Smooth muscle cell of the brain vasculature (primary cell): Measurements from ENCODE around the gene SP6.
A peak's percentile ranks its signal among the peaks of the same experiment; 100 is the strongest.

Source experiments
- DNase-seq: peaks from one replicate; pipeline ENCODE4 v3.0.0-alpha.2; 2012; ENCODE audit warnings: low read depth, low spot score

Gene SP6

GRCh38 chr17:47812146-47812920 is 38.6 kb downstream of the SP6 start:
- DNase-seq, result no peak

DNA sequence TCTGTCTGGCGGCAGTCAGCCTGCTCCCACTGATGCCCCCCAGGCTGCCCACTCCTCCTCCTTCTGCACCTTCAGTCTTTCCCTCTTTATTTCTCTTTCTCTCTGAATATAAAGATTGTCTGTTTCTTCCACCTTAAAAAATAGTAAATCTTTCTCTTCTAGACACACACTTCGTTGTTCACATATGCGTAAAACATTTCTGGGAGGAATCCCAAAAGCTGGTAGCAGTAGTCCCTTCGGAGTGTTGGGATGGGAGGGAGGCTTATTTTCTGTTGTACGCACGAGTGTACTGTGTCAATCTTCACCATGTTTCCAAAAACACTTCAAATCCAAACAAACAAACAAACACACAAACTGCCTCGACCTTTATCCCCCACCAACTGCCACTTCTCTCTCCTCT is 39.3 kb downstream of the SP6 start:
- no peak for DNase-seq

DNA sequence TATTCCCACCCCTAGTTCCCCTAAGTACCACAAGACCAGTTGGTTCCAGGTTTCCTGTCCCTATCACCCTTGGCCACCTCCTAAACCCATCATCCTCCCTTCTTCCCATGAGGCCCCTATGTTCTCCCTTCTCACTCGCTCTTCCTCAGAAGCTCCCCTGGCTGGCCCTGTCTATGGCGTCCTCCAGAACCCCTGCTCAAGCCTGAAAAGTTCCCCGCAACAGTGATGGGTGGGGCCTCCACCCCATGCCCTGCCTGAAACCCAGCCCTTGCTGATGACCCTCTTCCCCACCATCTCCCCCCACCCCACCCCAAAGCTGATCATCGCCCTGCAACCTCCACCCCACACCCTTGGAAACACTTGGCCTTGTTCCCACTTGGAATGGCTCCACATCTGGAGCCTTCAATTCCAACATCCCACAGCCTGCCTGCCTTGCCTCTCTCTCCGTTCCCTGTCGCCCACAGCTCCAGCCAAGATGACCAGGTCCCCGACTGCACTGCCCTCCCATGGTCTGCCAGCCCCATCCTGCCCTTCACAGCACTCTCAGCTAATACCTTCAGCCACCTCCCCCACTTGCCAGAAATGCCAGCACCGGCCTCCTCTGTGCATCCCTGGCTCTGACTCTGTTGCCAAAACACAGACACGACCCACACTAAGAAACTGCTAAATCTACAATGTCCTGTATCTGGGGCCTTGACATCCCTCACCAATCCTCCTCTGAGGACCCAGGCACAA is 39.9 kb downstream of the SP6 start:
- DNase-seq, result no peak

- peak; percentile 58 for DNase-seq
These were observed 40.7 kb downstream of the SP6 start for GRCh38 chr17:47810200-47810821.

GRCh38 chr17:47808830-47809480 is 42.0 kb downstream of the SP6 start:
- DNase-seq, result no peak

DNA sequence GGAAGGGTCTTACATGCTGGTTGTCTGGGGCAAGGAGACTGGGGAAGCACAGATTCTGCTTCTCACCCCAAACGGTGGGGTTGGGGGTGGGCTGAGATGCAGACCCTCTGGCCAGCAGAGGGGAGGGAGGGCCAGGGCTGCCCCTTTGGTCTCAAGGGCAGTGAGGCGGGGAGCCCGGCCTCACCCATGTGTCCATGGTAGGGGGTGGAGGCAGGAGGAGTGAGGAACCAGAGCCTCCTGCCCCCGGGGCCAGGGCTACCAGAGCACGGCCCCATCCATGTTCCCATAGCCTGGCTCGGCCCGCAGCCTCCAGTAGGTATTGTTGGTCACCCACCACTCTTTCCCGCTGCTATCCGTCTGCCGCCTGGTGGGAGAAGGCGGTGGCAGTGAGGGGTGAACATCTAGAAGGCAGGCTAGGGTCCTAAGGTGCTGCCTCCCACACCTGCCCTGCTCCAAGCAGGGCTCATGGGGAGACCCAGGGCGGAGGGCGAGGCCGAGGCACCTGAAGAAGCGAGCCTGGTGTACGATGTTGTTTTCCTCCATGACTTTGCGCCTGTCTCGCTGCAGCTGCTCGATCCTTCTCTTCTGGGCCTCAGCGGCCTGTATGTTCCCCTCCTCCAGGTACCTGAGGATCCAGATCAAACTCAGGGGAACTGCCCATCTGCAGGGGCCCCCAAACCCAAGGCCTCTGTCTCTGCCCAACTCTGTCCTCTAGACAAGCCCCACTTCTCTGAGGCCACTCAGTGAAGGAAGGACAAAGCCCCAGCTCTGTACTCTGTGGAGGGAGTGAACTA is 42.7 kb downstream of the SP6 start:
- no peak for DNase-seq

GRCh38 chr17:47807421-47807820 is 43.5 kb downstream of the SP6 start:
- DNase-seq, result no peak

DNA sequence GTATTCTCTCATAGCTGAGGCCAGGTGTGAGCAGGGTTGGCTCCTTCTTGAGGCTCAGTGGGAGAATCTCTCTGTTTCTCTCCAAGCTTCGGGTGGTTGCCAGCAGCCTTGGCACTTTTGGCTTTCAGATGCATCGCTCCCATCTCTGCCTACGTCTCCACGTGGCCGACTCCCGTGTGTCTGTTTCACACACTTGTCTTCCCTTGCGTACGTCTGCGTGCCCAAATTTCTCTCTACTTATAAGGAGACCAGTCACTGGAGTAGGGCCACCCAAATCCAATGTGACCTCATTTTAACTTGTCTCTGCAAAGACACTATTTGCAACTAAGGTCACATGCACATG is 44.1 kb downstream of the SP6 start:
- DNase-seq, result no peak

DNA sequence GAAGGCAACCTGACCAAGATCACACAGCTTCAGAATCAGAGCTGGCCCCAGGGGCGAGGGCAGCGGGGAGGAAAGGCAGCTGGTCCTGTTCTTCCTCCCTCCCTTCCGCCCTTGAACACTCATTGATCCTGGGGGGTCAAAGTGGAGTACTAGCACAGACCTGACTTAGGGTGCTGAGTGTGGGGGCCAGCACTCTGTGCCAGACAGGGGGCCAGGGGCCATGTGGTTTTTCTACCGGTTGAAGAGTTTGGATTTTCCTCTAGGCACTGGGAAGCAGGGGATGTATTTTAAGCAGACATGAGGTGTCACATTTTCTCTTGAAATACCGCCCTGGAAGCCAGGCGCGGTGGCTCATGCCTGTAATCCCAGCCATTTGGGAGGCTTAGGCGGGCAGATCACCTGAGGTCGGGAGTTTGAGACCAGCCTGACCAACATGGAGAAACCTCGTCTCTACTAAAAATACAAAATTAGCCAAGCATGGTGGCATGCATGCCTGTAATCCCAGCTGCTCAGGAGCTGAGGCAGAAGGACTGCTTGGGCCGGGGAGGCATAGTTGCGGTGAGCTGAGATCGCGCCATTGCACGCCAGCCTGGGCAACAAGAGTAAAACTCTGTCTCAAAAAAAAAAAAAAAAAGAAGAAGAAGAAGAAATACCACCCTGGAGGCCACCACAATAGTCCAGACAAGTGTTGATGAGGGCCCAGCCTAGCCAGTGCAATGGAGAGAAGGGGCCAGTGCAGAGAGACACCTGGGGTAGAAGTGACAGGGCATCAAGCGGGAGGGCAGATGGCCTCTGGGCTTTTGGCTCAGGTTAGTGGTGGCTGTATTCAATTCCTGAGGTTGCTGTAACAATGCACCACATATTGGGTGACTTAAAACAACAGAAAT is 44.7 kb downstream of the SP6 start:
- DNase-seq, result no peak

DNA sequence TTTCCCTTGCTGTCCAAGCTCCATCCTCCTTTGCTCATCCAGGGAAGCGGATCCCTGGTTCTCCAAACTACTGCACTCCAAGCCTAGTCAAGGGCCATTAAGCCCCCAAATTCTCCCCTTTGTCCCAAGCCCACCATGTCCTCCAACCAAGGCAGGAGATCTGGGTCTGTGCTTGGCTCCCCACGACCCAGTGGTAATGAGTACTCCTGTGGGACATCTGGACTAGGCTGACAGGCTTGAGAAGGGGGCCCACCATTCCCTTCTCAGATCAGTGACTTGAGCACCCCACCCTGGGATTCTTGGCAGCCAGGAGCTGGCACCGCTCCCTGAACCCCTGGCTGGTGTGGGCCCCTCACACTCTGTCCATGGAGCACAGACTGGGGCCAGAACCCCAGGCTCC is 46.5 kb downstream of the SP6 start:
- DNase-seq, result no peak

GRCh38 chr17:47803751-47804150 is 47.2 kb downstream of the SP6 start:
- no peak for DNase-seq

- no peak for DNase-seq
These were observed 47.8 kb downstream of the SP6 start for GRCh38 chr17:47803201-47803600.

- peak; percentile 17 for DNase-seq
These were observed 48.5 kb downstream of the SP6 start for GRCh38 chr17:47802341-47803022.

GRCh38 chr17:47801906-47802305 is 49.1 kb downstream of the SP6 start:
- no peak for DNase-seq

GRCh38 chr17:47801176-47801765 is 49.7 kb downstream of the SP6 start:
- DNase-seq, result no peak

- no peak for DNase-seq
These were observed 50.3 kb downstream of the SP6 start for GRCh38 chr17:47800686-47801085.

DNA sequence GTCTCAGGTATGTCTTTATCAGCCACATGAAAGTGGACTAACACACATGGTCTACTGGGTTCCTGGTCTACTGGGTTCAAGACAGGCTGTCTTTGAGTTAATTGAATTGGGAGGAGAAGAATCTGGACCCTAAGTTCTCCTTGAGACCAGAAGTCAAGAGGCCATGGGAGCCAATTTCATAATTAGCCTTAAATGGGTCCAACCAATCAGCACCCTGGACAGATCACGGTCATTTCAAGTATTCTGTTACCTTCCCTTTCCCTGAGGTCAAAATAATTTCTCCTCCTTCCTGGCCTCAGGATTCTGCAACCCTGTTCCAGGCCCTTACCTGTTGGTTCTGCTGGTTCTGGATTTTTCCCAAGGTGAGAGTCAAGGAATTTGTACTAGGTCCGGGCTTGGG is 53.2 kb downstream of the SP6 start:
- DNase-seq, result no peak
